AG04450 (cell line): ENCODE results near the gene NUDT8. TPM values are rescaled to one million over a fixed set of nuclear protein-coding genes. Genes with fewer than 3 reads are reported as not detected.

Experiments
- CTCF ChIA-PET: fragments of 300-600, 350-600 bp; formaldehyde crosslinking; extraction: SDS; loops from one replicate; lab custom pipeline; 2022; ENCODE audit warnings: antibody characterized with exemption, inconsistent platforms; lab: Charles Lee
- POLR2A ChIA-PET: fragments of 350-600 bp; formaldehyde crosslinking; extraction: SDS; loops from one replicate; lab custom pipeline; 2021; ENCODE audit warnings: antibody characterized with exemption, inconsistent platforms; lab: Yijun Ruan, JAX
- DNase-seq: peaks from one replicate; pipeline ENCODE4 v3.0.0-alpha.2; 2011; ENCODE audit warnings: low read depth, low spot score
- H3K27ac ChIP-seq: one replicate; pipeline ENCODE4 v1.5.1; 2012; ENCODE audit warnings: low read depth, low read length, control low read depth
- H3K27me3 ChIP-seq: one replicate; pipeline ENCODE4 v1.6.0; 2012; ENCODE audit warnings: low read length; ENCODE audit not compliant: control insufficient read depth, insufficient read depth
- H3K4me3 ChIP-seq: 2 replicates; pipeline ENCODE4 v1.5.1; 2011; ENCODE audit warnings: mild to moderate bottlenecking, low read depth, low read length, control low read depth
- H3K9me3 ChIP-seq: 2 replicates; pipeline ENCODE4 v1.5.1; 2012; ENCODE audit warnings: low read length; ENCODE audit not compliant: control insufficient read depth, insufficient read depth
- CTCF ChIP-seq: IDR thresholded peaks from 2 replicates; pipeline ENCODE4 v1.5.1; 2011; ENCODE audit warnings: low read depth, low read length, control low read depth, inconsistent platforms
- polyA plus RNA-seq: library from polyadenylated mRNA; depleted of rRNA; stranded (reverse); fragments of >200 nt; gene quantifications from 2 replicates; pipeline ENCODE4 v1.2.3, GENCODE V29; 2011

NUDT8 gene
- polyA plus RNA-seq, 1 experiment = 0.40 TPM

DNA sequence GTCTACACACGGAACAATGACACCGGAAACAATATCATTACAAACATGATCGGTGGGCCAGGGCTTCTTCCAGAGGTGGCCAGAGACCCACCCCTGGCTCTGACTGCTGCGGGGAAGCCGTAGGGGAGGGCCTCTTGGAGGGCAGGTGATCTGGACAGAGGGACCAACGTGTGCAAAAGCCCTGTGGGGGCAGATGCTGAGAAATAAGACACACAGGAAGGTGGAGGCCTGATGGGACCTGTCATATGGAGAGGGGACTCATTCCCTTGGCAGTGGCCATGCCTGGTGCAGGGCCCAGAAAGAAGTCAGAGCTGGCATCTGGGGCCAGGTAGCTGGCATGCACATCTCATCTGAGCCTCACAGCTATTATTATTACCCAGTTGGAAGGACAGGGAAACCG lies 43.6 kb upstream of the NUDT8 start:
- Histone ChIP-seq H3K9me3 (no peaks in the 10 kb centered on the region; the same call in none of the 2 replicates), H3K4me3 (no peak overlapping the region), H3K27me3 (peaks cover 13% of the 10 kb centered on the region), H3K27ac (no peak overlapping the region)
- ChIA-PET POLR2A (no interaction called here), CTCF (interaction anchor here (0.7 kb wide), 2 partner anchors 12 to 37 kb away, joined by 4 to 5 read pairs; no protein-coding TSS in a partner anchor)
- TF ChIP-seq CTCF = no peak
- DNase-seq = no peak

GRCh38 chr11:67671211-67671520 lies 41.4 kb upstream of the NUDT8 start:
- TF ChIP-seq CTCF = no peak
- ChIA-PET CTCF (no interaction called here), POLR2A (no interaction called here)
- Histone ChIP-seq H3K27me3 (peaks cover 13% of the 10 kb centered on the region), H3K27ac (no peak overlapping the region), H3K4me3 (no peak overlapping the region), H3K9me3 (no peaks in the 10 kb centered on the region; the same call in none of the 2 replicates)
- DNase-seq = no peak

DNA sequence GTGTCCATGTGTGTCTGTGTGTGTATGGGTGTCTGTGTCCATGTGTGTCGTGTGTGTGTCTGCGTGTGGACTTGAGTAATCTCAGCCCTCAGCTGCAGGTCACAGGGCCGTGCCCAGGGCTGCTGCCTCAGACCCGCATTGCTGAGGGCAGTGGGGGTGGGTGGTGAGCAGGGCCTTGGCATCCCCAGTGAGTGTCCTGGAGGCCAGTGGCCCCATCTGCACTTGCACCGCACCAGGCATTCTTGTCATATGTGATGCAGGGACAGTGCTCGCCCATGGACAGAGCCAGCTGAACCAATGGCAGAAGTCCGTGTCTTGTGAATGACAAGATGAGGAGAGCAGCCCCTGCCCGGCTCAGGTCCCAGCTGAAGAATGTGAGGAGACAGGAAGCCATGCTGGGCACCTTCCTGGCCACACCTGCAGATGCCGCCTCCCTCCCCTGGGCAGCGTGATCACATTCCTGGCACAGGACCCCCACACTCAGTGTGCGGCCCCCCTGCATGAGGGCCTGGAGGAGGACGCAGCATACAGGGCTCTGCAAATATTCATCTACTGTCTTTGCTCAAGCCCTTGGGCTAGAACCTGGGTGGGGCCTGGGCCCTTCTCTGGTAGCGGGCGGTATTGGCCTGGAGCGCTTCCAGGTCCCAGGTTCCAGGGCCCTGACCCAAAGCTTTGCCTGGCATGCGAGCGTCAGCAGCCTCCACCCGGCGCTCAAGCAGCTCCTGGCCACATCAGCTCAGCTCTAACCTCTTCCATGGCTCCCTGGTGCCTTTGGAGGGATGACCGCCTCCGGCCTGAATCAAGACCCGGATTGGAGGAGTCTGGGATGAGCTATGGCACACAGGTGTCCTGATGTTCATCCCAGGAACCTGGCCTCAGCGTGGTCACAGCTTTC lies 40.8 kb upstream of the NUDT8 start:
- DNase-seq = no peak
- H3K9me3 ChIP-seq = no peaks in the 10 kb centered on the region; the same call in 1 of the 2 replicates
- H3K27me3 ChIP-seq = peaks cover 13% of the 10 kb centered on the region
- H3K27ac ChIP-seq = no peak overlapping the region
- CTCF ChIA-PET = no interaction called here
- H3K4me3 ChIP-seq = no peak overlapping the region
- no peak for TF ChIP-seq CTCF
- POLR2A ChIA-PET = no interaction called here

DNA sequence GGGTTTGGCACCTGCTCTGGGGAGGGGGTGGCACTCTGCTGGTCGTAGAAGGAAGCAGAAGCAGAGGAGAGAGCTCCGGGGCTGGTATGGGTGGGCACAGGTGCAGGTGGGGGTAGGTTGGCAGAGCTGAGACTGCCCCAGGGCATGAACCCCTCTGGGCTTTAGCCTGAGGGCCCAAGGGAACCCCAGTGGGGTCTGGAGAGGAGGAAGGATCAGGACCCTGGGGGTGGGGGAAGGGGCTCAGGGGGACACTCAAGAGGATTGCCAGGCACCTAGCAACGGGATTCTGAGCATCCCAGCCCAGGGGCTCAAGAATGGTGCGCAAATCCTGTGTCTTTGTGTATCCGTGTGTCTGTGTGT lies 38.4 kb upstream of the NUDT8 start:
- Histone ChIP-seq H3K4me3 (no peak overlapping the region), H3K9me3 (no peaks in the 10 kb centered on the region; the same call in 1 of the 2 replicates), H3K27ac (no peak overlapping the region), H3K27me3 (peaks cover 3% of the 10 kb centered on the region)
- ChIA-PET POLR2A (no interaction called here), CTCF (no interaction called here)
- no peak for DNase-seq
- TF ChIP-seq CTCF = no peak

DNA sequence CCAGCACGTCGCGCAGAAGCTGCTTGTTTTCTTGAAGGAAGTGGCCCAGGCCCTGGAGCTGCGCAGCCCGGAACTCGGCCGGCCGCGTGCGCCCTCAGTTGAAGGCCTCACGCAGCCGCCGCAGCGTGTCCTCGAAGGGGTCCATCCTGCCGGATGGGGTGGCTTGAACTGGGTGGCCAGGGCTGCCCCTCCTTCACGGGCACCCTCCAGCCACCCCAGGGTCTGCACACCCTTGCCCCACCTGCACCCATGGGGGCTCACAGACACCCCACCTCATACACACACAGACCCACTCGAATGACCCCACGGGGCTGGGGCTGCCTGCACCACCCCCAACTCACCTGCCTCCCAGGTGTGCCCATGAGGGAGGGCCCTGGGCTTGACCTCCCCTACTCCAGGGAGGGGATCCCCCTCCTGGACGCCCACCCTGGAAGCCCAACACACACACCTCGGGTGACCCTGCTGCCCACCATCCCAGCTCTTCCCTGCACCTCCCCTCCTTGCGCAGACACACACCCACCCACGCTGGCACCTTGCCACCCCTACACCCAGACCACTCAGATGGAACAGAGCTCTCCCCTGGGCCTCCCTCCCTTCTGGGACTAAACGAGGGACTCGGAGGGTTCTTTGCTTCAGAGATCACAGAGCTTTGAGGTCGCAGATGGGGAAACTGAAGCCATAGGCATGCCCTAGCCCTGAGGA lies 37.9 kb upstream of the NUDT8 start:
- DNase-seq = no peak
- CTCF ChIA-PET = no interaction called here
- POLR2A ChIA-PET = no interaction called here
- no peak for TF ChIP-seq CTCF
- Histone ChIP-seq H3K4me3 (no peak overlapping the region), H3K27me3 (peaks cover 8% of the 10 kb centered on the region), H3K9me3 (no peaks in the 10 kb centered on the region; the same call in 1 of the 2 replicates), H3K27ac (no peak overlapping the region)
